ENCODE data around the gene NNAT.

NNAT gene

DNA sequence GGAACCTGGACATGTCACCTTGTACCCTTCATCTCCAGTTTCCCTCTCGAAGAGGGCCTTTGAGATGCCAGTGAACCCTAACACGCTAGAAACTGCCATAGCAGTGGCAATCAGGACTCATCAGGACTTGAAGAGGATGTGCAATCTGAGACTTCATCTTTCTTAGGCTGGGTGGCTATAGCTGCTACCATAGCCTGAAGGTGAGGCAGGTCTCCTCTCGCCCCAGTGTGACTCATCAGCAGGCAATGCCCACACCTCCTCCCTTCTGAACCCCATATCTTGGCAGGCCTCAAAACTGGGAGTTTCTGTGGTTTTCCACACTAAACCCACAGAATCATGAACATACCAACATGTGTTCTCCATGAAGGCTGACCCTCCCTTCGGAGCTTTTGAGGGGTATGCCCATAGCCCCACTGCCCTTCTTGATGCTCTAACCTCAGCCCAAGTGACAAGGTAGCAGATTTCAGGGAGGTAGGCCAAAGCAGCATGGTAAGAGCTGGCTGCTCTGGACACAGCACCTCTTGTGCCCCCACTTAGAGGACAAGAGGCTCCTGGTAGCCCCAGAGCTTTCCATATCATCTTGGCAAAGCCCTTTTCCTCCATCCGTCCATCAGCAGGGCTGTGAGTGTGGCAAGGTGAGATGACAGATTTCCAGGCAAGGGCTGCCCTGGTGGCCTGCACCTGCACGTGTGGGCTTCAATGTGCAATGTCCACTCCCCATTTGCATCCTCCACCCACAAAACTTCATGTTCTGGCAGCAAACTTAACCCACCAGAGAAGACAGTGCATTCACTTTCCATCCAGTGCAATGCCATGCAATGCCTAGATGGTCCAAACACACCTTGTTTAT, 4.0 kb downstream of the NNAT start:
- DNase-seq (ENCODE audit: low spot score), result no peak
- Histone ChIP-seq H3K9me3 (replicated peaks in 1 of 2; ENCODE audit: control insufficient read depth in 2 of 2, insufficient read depth in 1 of 2, low read depth in 1 of 2, low read length in 2 of 2) (peaks cover 2 to 35% of the 10 kb centered on the region in 2 donors), H3K4ac (ENCODE audit: low read length) (no peak overlapping the region), H3K4me3 (ENCODE audit: low read length in 2 of 2) (no peak overlapping the region), H3K36me3 (replicated peaks in 1 of 2; ENCODE audit: control insufficient read depth in 2 of 2, insufficient read depth in 2 of 2, low read length in 2 of 2) (peaks cover 0 to 36% of the 10 kb centered on the region in 2 donors), H3K14ac (ENCODE audit: low read length) (no peak overlapping the region), H3K79me1 (ENCODE audit: low read depth, low read length) (peaks cover 26% of the 10 kb centered on the region), H2BK12ac (ENCODE audit: low read length) (no peak overlapping the region), H2AK5ac (ENCODE audit: low read depth, low read length) (no peak overlapping the region), H2AFZ (ENCODE audit: low read length) (no peak overlapping the region), H2BK120ac (ENCODE audit: low read depth, low read length) (no peak overlapping the region), H3K9ac (ENCODE audit: low read depth, low read length, poor library complexity) (no peak overlapping the region), H2BK5ac (ENCODE audit: low read length) (no peak overlapping the region), H3K4me1 (ENCODE audit: control insufficient read depth in 2 of 2, insufficient read depth in 1 of 2, low read depth in 1 of 2, low read length in 2 of 2) (peaks cover 15 to 16% of the 10 kb centered on the region in 2 donors), H4K91ac (ENCODE audit: low read depth, low read length, poor library complexity) (no peak overlapping the region), H4K8ac (ENCODE audit: low read depth, low read length) (no peak overlapping the region), H3K23ac (ENCODE audit: low read depth, low read length, poor library complexity) (no peak overlapping the region), H3K18ac (ENCODE audit: low read length) (no peak overlapping the region), H3K27me3 (ENCODE audit: control insufficient read depth in 3 of 3, insufficient read depth in 3 of 3, low read depth in 1 of 3, low read length in 3 of 3) (no peaks in the 10 kb centered on the region), H3K4me2 (ENCODE audit: insufficient read depth, low read length, poor library complexity, severe bottlenecking) (no peak overlapping the region), H3K27ac (replicated peaks; ENCODE audit: low read length) (no peak overlapping the region), H2BK15ac (ENCODE audit: low read length) (no peak overlapping the region)
- WGBS, 2 donors (ENCODE audit: extremely low coverage in 2 of 2, insufficient read length in 2 of 2, insufficient replicate concordance in 1 of 2), result no CpG with 5 or more reads among the region's 6 CpGs

DNA sequence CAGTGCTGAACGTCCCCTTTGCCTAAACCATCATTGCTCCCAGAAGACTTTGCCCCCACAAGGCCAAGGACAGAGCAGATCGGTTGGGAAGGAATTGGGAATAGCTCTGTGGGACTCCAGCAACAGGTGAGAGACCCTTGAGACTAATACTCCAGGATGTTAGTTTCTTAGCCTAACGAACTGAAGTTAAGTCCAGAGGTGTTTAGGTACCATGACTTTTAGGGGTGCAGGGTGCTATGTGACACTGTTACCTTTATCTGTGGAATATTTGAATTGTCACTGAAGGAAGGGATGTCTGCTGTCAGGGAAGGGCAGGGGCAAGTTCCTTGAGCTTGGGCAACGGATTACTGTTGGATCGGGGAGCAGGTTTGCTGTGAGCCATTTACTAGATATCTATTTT, 4.8 kb downstream of the NNAT start:
- DNase-seq (ENCODE audit: low spot score), result no peak
- Histone ChIP-seq H2BK120ac (ENCODE audit: low read depth, low read length) (no peak overlapping the region), H3K9ac (ENCODE audit: low read depth, low read length, poor library complexity) (no peak overlapping the region), H2BK12ac (ENCODE audit: low read length) (no peak overlapping the region), H2AK5ac (ENCODE audit: low read depth, low read length) (no peak overlapping the region), H2BK5ac (ENCODE audit: low read length) (no peak overlapping the region), H3K9me3 (replicated peaks in 1 of 2; ENCODE audit: control insufficient read depth in 2 of 2, insufficient read depth in 1 of 2, low read depth in 1 of 2, low read length in 2 of 2) (peaks cover 2 to 28% of the 10 kb centered on the region in 2 donors), H3K27me3 (ENCODE audit: control insufficient read depth in 3 of 3, insufficient read depth in 3 of 3, low read depth in 1 of 3, low read length in 3 of 3) (no peaks in the 10 kb centered on the region), H4K91ac (ENCODE audit: low read depth, low read length, poor library complexity) (no peak overlapping the region), H3K4ac (ENCODE audit: low read length) (no peak overlapping the region), H3K79me1 (ENCODE audit: low read depth, low read length) (peaks cover 26% of the 10 kb centered on the region), H2AFZ (ENCODE audit: low read length) (no peak overlapping the region), H3K4me2 (ENCODE audit: insufficient read depth, low read length, poor library complexity, severe bottlenecking) (peak overlapping the region; percentile 80), H3K14ac (ENCODE audit: low read length) (no peak overlapping the region), H3K27ac (replicated peaks; ENCODE audit: low read length) (no peak overlapping the region), H3K18ac (ENCODE audit: low read length) (no peak overlapping the region), H2BK15ac (ENCODE audit: low read length) (no peak overlapping the region), H3K36me3 (replicated peaks in 1 of 2; ENCODE audit: control insufficient read depth in 2 of 2, insufficient read depth in 2 of 2, low read length in 2 of 2) (peaks cover 0 to 29% of the 10 kb centered on the region in 2 donors), H4K8ac (ENCODE audit: low read depth, low read length) (no peak overlapping the region), H3K23ac (ENCODE audit: low read depth, low read length, poor library complexity) (no peak overlapping the region), H3K4me1 (ENCODE audit: control insufficient read depth in 2 of 2, insufficient read depth in 1 of 2, low read depth in 1 of 2, low read length in 2 of 2) (peaks cover 15 to 16% of the 10 kb centered on the region in 2 donors), H3K4me3 (ENCODE audit: low read length in 2 of 2) (peak overlapping the region in 1 of 2 donors; percentile 19)
- WGBS, 2 donors (ENCODE audit: extremely low coverage in 2 of 2, insufficient read length in 2 of 2, insufficient replicate concordance in 1 of 2), result no CpG with 5 or more reads among the region's 5 CpGs

DNA sequence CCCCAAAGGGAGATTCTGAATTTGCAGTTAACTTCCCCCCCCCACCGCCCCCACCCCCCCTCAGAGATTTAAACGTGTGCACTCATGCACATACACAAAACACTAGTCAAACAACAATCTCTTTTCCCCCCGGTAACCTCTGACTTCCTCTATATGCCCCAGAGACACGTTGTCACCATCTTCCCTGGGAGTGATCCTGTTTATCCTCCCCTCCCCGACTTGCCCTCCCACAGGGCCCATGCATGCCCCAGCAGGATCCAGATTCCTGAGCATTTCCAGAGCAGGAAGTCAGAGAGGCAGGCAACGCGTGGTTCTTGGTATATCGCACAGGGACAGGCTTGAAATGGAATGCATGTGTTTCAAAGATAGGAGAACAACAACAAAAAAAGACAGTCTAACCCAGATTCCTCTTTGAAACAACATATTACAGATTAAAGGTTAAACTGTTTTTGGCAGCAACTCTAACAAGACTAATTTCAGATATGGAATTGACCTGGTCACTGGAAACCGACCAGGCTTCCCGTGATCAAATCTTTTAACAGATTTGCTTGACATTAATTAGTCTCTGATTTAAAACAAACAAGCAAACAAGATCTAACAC, 5.3 kb downstream of the NNAT start:
- no peak overlapping the region for H3K18ac ChIP-seq (ENCODE audit: low read length)
- H3K36me3 ChIP-seq (replicated peaks in 1 of 2; ENCODE audit: control insufficient read depth in 2 of 2, insufficient read depth in 2 of 2, low read length in 2 of 2), result peaks cover 0 to 23% of the 10 kb centered on the region in 2 donors
- no peak overlapping the region for H3K9ac ChIP-seq (ENCODE audit: low read depth, low read length, poor library complexity)
- H3K14ac ChIP-seq (ENCODE audit: low read length), result no peak overlapping the region
- H4K8ac ChIP-seq (ENCODE audit: low read depth, low read length), result no peak overlapping the region
- peak overlapping the region; percentile 80 for H3K4me2 ChIP-seq (ENCODE audit: insufficient read depth, low read length, poor library complexity, severe bottlenecking)
- no peak overlapping the region for H2BK120ac ChIP-seq (ENCODE audit: low read depth, low read length)
- H3K4me3 ChIP-seq (ENCODE audit: low read length in 2 of 2), result peak overlapping the region; percentile 88 to 96
- H4K91ac ChIP-seq (ENCODE audit: low read depth, low read length, poor library complexity), result no peak overlapping the region
- DNase-seq (ENCODE audit: low spot score), result no peak
- H3K4ac ChIP-seq (ENCODE audit: low read length), result no peak overlapping the region
- H3K27ac ChIP-seq (replicated peaks; ENCODE audit: low read length), result no peak overlapping the region
- no peak overlapping the region for H2BK5ac ChIP-seq (ENCODE audit: low read length)
- H3K23ac ChIP-seq (ENCODE audit: low read depth, low read length, poor library complexity), result no peak overlapping the region
- no peak overlapping the region for H2AFZ ChIP-seq (ENCODE audit: low read length)
- no peak overlapping the region for H2AK5ac ChIP-seq (ENCODE audit: low read depth, low read length)
- H2BK15ac ChIP-seq (ENCODE audit: low read length), result no peak overlapping the region
- H2BK12ac ChIP-seq (ENCODE audit: low read length), result no peak overlapping the region
- peaks cover 0 to 23% of the 10 kb centered on the region in 2 donors for H3K9me3 ChIP-seq (replicated peaks in 1 of 2; ENCODE audit: control insufficient read depth in 2 of 2, insufficient read depth in 1 of 2, low read depth in 1 of 2, low read length in 2 of 2)
- no CpG with 5 or more reads among the region's 10 CpGs for WGBS, 2 donors (ENCODE audit: extremely low coverage in 2 of 2, insufficient read length in 2 of 2, insufficient replicate concordance in 1 of 2)
- no peaks in the 10 kb centered on the region for H3K27me3 ChIP-seq (ENCODE audit: control insufficient read depth in 3 of 3, insufficient read depth in 3 of 3, low read depth in 1 of 3, low read length in 3 of 3)
- peaks cover 22% of the 10 kb centered on the region for H3K79me1 ChIP-seq (ENCODE audit: low read depth, low read length)
- peaks cover 15 to 16% of the 10 kb centered on the region in 2 donors for H3K4me1 ChIP-seq (ENCODE audit: control insufficient read depth in 2 of 2, insufficient read depth in 1 of 2, low read depth in 1 of 2, low read length in 2 of 2)

Data from neuronal stem cell (in vitro differentiated cells).